Measurements from ENCODE around the gene SLC2A9. TPM values are rescaled to one million over a fixed set of nuclear protein-coding genes. Genes with fewer than 3 reads are reported as not detected.

SLC2A9 gene
- total and polyA plus RNA-seq, 2 of the 13 experiments (the other 11 are each of a cell fraction or from before 2014, with no cell fraction given), result 36.2 to 42.3 TPM

- TF ChIP-seq TFDP1 (CRISPR knock-in tag; IDR thresholded peaks at IDR 0.05; ENCODE audit: borderline replicate concordance), result no peak
- TF ChIP-seq KLF15 (CRISPR knock-in tag; IDR thresholded peaks at IDR 0.05; ENCODE audit: borderline replicate concordance), result no peak
- no peak for TF ChIP-seq RFXAP (CRISPR knock-in tag; IDR thresholded peaks at IDR 0.05; ENCODE audit: borderline replicate concordance)
- TF ChIP-seq HCFC1 (IDR thresholded peaks at IDR 0.05; ENCODE audit: low read depth, low read length), result no peak
- TF ChIP-seq STAT6 (CRISPR knock-in tag; IDR thresholded peaks at IDR 0.05; ENCODE audit: borderline replicate concordance), result no peak
- peak; percentile 79 for TF ChIP-seq HDAC1 (CRISPR knock-in tag; IDR thresholded peaks at IDR 0.05)
- TF ChIP-seq, protein P1, sequence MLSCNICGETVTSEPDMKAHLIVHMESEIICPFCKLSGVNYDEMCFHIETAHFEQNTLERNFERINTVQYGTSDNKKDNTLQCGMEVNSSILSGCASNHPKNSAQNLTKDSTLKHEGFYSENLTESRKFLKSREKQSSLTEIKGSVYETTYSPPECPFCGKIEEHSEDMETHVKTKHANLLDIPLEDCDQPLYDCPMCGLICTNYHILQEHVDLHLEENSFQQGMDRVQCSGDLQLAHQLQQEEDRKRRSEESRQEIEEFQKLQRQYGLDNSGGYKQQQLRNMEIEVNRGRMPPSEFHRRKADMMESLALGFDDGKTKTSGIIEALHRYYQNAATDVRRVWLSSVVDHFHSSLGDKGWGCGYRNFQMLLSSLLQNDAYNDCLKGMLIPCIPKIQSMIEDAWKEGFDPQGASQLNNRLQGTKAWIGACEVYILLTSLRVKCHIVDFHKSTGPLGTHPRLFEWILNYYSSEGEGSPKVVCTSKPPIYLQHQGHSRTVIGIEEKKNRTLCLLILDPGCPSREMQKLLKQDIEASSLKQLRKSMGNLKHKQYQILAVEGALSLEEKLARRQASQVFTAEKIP (CRISPR knock-in tag; IDR thresholded peaks at IDR 0.05; ENCODE audit: borderline replicate concordance), result no peak
- TF ChIP-seq ZNF652 (CRISPR knock-in tag; IDR thresholded peaks at IDR 0.05; ENCODE audit: borderline replicate concordance, low read depth), result no peak
- TF ChIP-seq ZNF614 (CRISPR knock-in tag; IDR thresholded peaks at IDR 0.05; ENCODE audit: borderline replicate concordance), result 0 out of 2 replicates have a peak, but pooled peaks have one; percentile 47
- no peak for TF ChIP-seq ZNF121 (CRISPR knock-in tag; IDR thresholded peaks at IDR 0.05)
- TF ChIP-seq FIP1L1 (IDR thresholded peaks at IDR 0.05; ENCODE audit: borderline replicate concordance, insufficient read depth, low read depth, low read length), result no peak
- TF ChIP-seq, protein P2, sequence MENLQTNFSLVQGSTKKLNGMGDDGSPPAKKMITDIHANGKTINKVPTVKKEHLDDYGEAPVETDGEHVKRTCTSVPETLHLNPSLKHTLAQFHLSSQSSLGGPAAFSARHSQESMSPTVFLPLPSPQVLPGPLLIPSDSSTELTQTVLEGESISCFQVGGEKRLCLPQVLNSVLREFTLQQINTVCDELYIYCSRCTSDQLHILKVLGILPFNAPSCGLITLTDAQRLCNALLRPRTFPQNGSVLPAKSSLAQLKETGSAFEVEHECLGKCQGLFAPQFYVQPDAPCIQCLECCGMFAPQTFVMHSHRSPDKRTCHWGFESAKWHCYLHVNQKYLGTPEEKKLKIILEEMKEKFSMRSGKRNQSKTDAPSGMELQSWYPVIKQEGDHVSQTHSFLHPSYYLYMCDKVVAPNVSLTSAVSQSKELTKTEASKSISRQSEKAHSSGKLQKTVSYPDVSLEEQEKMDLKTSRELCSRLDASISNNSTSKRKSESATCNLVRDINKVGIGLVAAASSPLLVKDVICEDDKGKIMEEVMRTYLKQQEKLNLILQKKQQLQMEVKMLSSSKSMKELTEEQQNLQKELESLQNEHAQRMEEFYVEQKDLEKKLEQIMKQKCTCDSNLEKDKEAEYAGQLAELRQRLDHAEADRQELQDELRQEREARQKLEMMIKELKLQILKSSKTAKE (CRISPR knock-in tag; IDR thresholded peaks at IDR 0.05; ENCODE audit: borderline replicate concordance), result no peak
- no peak for TF ChIP-seq ZBTB2 (CRISPR knock-in tag; IDR thresholded peaks at IDR 0.05; ENCODE audit: low read depth)
- no peak for TF ChIP-seq AKAP8 (CRISPR knock-in tag; IDR thresholded peaks at IDR 0.05)
- TF ChIP-seq SALL2 (CRISPR knock-in tag; IDR thresholded peaks at IDR 0.05), result no peak
- peak; percentile 48; the same call in 1 of the 2 replicates for TF ChIP-seq TARDBP (CRISPR knock-in tag; IDR thresholded peaks at IDR 0.05)
- TF ChIP-seq TOPORS (CRISPR knock-in tag; IDR thresholded peaks at IDR 0.05), result no peak
Observed at GRCh38 chr4:10006231-10006600, 15.1 kb downstream of the SLC2A9 start (continued).

Measured in HepG2 (cell line).